AML-193 (cell line): ENCODE data around the gene TSGA10IP.
A peak's percentile ranks its signal among the peaks of the same experiment; 100 is the strongest.
"Not testable (repeated sequence)": the region's sequence is repeated elsewhere in the genome, so short reads cannot be mapped to it uniquely, and the experiment has no call there.

Experiments used
- DNase-seq, 2 experiments: peaks; one replicate each; lab custom pipeline; 2025; lab: John Stamatoyannopoulos, UW

The TSGA10IP gene

DNA sequence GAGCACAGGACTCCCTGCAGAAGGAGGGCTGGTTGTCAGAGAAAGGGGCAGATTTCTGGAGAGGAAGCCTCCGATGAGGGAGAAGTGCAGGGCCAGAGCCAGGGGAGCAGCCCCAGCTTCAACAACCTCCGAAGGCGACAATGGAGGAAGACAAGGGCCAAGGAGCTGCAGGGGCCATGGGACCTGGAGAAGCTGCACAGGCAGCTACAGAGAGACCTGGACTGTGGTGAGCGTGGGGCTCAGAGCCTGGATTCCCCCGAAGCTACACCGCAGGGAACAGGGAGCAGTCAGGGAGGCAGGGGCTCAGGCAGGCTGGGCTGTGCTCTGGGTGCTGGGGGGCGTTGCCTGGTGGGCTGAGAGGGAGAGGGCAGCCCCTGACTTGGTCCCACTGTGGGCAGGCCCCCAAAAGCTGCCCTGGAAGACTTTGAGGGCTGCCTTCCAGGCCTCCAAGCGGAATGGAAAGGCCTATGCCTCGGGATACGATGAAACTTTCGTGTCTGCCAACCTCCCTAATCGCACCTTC is 2.4 kb downstream of the TSGA10IP start:
- no peak for DNase-seq

DNA sequence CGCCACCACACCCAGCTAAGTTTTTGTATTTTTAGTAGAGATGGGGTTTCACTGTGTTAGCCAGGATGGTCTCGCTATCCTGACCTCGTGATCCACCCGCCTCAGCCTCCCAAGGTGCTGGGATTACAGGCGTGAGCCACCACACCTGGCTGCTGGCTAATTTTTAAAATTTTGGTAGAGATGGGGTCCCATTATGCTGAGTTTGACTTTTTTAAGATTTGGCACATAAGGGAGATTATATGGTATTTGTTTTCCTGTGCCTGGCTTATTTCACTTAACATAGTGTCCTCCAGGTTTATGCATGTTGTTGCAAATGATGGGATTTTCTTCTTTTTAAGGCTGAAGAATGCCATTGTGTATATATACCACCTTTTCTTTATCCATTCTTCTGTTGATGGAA is 5.4 kb downstream of the TSGA10IP start:
- DNase-seq: not testable (repeated sequence)

DNA sequence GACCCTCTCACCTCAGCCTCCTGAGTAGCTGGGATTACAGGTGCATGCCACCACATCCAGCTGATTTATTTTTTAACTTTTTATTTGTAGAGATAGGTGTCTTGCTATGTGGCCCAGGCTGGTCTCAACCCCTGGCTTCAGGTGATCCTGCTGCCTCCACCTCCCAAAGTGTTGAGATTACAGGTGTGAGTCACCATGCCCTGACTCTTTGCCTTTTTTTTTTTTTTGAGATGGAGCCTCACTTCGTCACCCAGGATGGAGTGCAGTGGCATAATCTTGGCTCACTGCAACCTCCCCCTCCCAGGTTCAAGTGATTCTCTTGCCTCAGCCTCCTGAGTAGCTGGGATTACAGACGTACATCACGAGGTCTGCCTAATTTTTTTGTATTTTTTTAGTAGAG is 6.4 kb downstream of the TSGA10IP start:
- DNase-seq: not testable (repeated sequence)

DNA sequence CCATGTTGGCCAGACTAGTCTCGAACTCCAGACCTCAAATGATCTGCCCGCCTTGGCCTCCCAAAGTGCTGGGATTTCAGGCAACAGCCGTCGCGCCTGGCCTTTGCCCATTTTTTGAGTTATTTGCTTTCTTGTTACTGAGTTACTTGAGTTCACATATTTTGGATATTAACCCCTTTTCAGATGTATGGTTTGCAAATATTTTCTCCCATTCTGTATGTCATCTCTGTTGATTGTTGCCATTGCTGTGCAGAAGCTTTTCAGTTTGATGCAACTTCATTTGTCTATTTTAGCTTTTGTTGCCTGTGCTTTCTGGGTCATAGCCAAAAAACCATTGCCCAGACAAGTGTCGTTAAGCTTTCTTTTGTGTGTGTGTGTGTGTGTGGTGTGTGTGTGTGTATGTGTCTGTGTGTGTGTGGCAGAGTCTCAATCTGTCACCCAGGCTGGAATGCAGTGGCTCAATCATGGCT is 6.8 kb downstream of the TSGA10IP start:
- no peak for DNase-seq

DNA sequence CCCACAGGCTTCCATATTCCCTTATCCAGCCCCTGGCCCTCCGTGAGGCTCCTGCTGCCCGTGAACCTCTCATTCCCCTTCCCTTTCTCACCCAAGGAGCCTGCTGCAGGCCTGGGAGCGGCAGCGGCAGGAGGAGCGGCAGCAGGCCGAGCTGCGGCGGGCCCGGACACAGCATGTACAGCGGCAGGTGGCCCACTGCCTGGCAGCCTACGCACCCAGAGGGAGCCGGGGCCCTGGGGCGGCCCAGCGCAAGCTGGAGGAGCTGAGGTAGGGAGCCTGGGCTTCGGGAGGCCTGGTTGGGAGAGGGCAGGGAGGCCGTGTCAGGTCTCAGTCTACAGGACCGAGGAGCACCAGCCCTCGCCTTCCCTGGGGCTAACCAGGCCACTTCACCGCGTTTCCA is 8.2 kb downstream of the TSGA10IP start:
- DNase-seq: no peak

DNA sequence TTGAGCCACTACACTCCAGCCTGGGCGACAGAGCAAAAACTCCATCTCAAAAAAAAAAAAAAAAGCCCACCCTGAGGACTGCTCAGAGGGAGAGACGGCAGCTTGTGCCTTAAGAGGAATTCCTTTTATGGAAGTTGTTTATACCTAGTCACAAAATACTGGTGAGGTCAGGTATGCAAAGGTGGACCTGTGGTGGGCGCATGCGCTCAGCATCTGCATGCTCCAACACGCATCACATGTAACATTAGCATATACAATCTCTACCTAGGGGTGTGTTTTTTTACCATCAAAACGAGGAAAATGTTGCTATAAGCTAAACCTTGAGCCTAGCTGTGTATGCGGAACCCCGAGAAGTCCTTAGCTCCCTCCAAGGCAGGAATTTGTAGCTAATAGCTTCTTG is 9.5 kb downstream of the TSGA10IP start:
- DNase-seq: no peak

DNA sequence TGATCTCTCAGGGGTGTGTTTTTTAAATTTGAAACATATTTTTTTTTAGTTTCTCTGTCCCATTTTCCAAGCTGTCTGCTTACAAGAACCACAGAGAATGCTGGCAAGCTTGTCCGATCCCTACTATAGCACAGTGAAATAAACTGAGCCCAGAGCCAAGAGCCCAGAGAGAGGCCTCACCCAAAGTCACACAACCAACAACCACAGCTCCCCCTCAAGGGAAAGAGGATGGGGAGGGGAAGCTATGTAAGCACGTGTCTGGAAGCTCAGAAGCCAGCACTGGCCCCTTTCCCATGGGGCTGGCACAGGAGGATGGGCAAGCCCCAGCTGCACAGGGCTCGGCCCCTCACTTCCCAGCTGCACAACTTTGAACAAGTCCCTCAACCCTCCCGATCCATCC is 13.0 kb downstream of the TSGA10IP start:
- DNase-seq: no peak

DNA sequence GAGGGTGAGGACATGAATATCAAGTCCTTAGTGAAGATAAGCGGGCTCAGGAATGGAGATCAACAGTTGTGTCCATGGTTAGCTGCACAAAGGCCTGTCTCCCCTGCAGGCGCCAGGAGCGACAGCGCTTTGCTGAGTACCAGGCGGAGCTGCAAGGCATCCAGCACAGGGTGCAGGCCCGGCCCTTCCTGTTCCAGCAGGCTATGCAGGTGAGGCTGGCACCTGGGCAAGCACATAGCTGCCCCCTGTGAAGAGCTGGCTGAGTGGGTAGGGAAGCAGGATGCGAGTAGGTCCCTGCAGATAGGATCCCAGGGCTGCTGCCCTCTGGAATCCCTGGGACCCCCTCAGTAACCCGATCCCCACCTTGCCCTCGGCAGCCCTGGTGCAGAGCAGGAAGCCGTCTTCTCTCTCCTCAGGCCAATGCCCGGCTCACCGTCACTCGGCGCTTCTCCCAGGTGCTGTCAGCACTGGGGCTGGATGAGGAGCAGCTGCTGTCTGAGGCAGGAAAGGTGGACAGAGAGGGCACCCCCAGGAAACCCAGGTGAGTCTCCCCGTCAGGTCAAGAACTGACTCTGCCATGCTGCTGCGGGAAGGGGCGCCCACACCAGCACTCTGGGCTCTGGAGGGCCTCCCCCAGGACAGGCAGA is 13.6 kb downstream of the TSGA10IP start:
- DNase-seq: no peak

DNA sequence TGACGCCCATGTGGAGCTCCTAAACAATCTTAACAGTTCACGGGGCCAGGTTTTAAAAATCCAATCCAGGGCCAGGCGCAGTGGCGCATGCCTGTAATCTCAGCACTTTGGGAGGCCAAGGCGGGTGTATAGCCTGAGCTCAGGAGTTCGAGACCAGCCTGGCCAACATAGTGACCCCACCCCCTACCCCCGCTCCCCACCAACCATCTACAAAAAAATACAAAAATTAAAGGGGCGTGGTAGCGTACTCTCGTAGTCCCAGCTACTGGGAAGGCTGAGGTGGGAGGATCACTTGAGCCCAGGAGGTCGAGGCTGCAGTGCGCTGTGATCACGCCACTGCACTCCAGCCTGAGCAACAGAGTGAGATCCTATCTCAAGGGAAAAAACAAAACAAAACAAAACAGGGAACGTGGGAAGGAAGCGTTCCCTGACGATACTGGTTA is 15.6 kb downstream of the TSGA10IP start:
- no peak for DNase-seq

DNA sequence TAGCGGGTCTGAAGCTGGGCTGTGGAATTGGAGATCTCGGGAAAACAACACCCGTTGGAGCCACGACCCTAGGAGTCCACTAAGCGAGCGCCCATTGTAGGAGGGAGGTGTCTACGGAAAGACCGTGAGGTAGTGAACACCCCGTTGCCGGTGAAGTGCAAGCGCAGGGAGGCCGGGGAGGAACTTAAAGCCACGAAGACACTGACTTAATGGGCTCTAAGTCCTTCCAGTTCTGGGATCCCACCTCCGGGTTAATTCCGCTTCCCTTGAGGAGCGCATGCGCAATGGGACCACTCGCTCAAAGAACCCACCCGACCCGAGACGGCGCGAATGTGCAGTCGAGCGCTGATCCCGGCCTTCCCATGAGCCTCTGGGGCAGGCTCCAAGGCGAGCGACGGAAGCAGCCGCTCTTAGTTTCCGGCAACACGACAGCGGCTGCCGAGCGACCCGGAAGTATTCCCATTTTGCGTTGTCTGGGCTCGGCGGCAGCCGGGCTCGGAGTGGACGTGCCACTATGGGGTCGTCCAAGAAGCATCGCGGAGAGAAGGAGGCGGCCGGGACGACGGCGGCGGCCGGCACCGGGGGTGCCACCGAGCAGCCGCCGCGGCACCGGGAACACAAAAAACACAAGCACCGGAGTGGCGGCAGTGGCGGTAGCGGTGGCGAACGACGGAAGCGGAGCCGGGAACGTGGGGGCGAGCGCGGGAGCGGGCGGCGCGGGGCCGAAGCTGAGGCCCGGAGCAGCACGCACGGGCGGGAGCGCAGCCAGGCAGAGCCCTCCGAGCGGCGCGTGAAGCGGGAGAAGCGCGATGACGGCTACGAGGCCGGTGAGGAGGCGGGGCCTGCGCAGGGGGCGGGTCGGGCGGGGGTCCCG is 16.2 kb downstream of the TSGA10IP start, which contains the start of gene SART1:
Gene SART1, plus strand, starts transcription at position 468 of the 874 bp plus-strand sequence. Its CDS starts 47 bp downstream, at position 515.
- DNase-seq: peak; percentile 92 to 94

DNA sequence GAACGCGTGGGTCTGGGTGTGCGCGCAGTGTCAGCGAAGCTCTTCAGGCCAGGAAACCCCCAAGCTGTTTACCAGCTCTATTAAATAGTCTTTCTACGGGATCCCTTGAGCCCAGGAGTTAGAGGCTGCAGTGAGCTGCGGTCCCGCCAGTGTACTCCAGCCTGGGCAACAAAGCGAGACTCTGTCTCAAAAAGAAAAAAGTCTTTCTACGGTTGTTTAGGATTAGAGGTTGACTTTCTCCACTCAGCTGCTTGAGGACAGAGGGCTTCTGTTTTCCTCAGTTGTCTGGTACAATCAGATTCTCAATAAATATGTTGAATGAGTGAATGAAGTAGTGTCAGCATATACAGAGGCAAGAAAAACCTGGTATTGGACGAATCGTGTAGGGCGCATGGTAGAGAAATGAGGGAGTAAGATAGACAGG is 16.9 kb downstream of the TSGA10IP start:
- DNase-seq: no peak

DNA sequence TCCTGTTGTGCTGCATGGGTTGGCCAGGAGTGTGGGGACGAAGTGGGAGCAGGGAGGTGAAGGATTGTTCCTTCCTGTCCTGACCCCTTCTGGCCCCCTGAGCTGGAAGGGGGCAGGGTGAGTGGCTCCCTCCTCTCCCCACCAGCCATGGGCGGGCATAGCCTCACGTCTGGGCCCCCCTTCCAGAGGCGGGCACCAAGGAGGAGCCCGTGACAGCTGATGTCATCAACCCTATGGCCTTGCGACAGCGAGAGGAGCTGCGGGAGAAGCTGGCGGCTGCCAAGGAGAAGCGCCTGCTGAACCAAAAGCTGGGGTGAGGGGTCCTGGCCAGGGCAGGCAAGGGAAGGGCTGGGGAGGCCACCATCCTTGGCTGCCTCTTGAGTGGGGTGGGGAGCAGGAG is 19.6 kb downstream of the TSGA10IP start:
- no peak for DNase-seq

DNA sequence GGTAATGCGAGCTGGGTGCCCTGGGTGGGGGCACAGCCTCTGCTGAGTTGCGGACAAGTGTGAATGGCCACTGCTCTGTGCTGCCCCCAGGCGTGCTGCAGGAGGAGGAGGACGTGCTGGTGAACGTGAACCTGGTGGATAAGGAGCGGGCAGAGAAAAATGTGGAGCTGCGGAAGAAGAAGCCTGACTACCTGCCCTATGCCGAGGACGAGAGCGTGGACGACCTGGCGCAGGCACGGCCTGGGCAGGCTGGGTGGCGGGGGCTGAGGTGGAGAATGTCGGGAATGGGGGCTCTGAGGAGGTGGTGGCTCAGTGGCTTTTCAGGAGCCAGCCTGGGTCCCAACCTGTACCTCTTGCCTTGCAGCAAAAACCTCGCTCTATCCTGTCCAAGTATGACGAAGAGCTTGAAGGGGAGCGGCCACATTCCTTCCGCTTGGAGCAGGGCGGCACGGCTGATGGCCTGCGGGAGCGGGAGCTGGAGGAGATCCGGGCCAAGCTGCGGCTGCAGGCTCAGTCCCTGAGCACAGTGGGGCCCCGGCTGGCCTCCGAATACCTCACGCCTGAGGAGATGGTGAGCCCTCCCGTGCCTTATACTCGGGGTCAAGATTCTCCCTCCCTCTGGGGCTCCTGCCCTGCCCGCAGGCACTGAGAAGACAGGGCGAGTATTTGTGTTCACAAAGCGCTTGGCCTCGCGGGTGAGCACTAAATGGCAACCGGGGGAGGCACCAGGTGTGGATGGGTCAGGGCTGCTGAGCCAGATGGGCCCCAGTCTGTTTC is 20.9 kb downstream of the TSGA10IP start:
- no peak for DNase-seq

DNA sequence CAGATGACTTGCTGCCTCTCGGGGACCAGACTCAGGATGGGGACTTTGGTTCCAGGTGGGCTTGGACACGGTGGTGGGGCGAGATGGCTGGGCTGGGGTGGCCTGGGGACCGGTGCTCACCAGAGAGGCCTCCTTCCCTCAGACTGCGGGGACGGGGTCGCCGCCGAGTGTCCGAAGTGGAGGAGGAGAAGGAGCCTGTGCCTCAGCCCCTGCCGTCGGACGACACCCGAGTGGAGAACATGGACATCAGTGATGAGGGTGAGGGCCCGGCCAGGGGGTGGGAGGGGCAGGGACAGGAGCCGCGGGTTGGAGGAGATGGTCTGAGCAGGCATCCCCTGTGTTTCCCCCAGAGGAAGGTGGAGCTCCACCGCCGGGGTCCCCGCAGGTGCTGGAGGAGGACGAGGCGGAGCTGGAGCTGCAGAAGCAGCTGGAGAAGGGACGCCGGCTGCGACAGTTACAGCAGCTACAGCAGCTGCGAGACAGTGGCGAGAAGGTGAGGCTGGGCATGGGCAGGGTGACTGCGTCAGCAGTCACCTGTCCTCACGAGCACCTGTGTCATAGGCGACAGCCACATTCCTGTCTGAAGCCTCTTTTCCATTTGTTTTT is 22.2 kb downstream of the TSGA10IP start:
- no peak for DNase-seq

DNA sequence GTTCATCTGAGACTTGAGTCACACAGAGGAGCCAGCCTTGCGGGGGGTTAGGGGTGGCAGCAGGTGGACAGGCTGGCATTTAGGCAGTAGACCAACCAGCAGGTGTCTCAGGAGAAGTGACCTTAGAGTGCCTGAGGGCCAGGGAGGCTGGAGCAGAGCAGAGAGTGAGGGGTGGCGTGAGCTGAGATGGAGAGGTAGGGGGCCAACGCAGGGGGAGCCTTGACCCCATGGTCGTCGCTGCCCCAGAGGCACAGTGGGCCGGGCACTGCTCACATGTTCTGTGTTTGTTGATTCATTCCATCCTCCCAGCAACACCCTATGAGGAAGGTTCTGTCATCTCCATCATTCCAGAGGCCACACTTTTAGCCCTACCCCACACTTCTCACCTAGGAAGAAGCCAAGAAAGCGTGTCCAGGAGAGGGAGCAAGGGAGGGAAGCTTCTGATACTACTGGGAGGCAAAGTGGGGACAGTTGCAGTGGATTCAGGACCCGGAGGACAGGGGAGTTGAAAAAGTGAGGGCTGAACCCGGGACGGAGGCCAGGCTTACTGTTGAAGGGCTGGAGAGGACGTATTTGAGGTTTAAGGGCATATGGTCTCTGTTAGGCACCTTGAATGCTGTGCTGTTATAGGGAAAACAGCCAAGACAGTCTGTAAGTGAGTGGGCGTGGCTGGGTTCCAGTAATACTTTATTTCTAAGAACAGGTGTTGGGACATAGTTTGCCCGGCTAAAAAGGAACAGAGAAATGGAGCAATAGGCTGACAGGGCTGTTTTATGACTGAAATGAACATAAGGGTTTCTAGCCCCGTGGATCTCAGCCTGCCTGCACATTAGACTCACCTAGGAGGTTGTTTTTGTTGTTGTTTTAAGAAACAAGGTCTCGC is 23.6 kb downstream of the TSGA10IP start:
- DNase-seq: peak; percentile 43 to 52

DNA sequence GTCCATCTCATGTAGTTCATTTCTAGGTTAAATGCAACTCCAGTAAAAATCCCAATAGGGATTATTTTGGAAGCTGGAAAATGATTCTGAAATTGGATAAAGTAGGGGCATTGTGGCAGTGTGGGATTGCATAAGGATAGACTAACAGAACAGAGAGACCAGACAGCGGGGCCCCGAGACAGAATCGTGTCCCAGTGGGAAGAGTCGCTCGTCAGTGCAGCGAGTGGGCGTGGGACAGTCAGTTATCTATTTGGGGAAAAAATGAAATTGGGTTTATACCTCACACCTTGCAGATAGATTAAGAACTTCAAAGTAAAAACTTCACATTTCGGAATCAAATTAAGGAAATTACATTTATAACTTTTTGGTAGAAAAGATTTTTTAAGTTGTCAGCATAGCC is 26.8 kb downstream of the TSGA10IP start:
- DNase-seq: no peak

DNA sequence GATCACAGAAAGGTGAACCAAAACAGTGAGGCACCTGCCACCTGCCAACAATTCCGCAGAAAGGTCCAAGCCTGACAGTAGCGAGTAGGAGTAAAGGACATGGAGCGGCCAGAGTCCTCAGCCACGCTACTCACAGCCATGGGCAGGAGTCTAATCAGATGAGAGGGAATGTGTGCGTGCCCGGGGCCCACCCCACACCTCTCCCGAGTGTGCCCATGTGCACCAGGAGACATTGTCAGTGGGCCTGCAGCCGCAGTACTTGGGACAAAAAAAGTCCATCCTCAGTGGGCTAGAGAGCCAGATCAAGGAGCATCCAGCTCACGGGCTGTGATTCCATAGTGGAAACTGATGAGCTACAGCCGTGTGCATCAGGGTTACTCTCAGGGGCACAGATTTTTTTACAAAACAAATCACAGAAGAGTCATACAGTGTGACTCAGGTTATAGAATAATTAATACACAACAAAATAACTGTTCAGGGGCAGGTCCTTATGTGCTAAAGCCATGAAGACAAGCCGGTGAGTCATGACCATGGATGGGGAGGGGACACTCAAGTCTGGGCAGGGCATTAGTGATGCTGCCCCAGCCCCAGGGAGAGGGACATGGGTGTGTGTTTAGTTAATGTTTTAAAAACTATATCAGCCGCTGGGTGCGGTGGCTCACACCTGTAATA is 28.3 kb downstream of the TSGA10IP start:
- DNase-seq: no peak

DNA sequence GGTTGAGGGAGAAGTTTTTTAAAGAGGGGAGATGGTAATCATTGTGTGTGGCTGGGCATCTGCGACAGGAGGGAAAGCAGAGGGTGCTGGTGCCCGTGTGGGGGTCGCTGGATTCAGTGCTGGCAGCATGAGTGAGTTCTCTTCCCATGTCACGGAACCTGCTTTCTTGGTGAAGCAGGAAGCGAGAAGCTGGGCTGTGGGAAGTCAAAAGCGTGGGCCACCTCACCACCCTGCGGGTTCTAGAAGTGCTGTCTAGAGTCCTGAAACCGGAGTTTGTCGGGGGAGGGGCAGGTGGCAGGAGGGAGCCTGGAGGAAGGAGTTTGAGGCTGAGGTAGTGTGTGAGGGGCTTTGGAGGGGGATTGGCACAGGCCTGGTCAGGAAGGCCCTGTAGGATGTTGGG is 30.5 kb downstream of the TSGA10IP start:
- no peak for DNase-seq

DNA sequence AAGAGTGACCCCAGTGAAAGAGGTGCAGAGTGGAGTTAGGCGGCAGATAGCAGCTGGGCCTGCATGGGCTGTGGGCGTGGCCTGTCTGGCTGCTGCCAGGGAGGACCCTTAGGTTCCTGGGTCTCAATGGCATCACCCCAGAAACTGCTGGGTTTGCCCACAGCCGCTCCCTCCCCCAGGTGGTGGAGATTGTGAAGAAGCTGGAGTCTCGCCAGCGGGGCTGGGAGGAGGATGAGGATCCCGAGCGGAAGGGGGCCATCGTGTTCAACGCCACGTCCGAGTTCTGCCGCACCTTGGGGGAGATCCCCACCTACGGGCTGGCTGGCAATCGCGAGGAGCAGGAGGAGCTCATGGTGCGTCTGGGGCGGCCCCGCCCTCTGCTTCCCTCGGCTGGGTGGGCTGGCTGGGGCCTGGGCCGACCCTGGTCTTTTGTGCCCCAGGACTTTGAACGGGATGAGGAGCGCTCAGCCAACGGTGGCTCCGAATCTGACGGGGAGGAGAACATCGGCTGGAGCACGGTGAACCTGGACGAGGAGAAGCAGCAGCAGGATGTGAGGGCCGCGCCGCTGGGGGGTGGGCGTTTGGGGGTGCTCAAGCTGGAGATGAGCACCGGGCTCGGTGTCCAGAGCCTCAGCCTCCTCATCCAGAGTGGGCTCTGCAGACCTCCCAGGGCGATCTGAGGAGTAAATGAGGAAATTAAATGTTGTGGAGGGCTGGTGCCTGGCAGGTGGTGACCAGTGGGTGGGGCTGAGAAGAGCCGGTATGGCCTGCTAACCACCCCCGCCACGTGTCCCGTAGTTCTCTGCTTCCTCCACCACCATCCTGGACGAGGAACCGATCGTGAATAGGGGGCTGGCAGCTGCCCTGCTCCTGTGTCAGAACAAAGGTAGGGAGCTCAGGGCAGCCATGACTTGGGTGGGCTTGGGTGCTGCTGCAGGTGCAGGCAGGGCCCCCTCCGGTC is 31.2 kb downstream of the TSGA10IP start:
- DNase-seq: no peak
